Keratinocyte (primary cell): ENCODE results near the gene ADGRF1. TPM values are rescaled to one million over a fixed set of nuclear protein-coding genes. Genes with fewer than 3 reads are reported as not detected.

Experiments
- DNase-seq: peaks from one replicate; pipeline ENCODE4 v3.0.0-alpha.2; 2011; ENCODE audit warnings: low read depth, missing footprints, low spot score
- FAIRE-seq: peaks from 2 replicates; lab custom pipeline; 2011; peaks lifted over from hg19 to GRCh38; lab: Jason Lieb, UNC
- H2AFZ ChIP-seq: 2 replicates; pipeline ENCODE4 v1.6.0; 2012; ENCODE audit warnings: low read length, control low read depth, inconsistent platforms; ENCODE audit not compliant: control insufficient read depth
- H3K27ac ChIP-seq: 2 replicates; pipeline ENCODE4 v1.5.1; 2011; ENCODE audit warnings: low read length; ENCODE audit not compliant: control insufficient read depth, insufficient read depth
- H3K27me3 ChIP-seq: 3 replicates; pipeline ENCODE4 v1.6.0; 2011; ENCODE audit warnings: low read length; ENCODE audit not compliant: control insufficient read depth, insufficient read depth; ENCODE audit errors: extremely low read depth
- H3K36me3 ChIP-seq, 2 experiments: 2 replicates in 1 of 2; 3 replicates in 1 of 2; pipeline ENCODE4 v1.5.1; 2011; ENCODE audit warnings: low read length in 2 of 2, mild to moderate bottlenecking in 1 of 2; ENCODE audit not compliant: control insufficient read depth in 2 of 2, insufficient read depth in 2 of 2; ENCODE audit errors: extremely low read depth in 1 of 2
- H3K4me1 ChIP-seq: 3 replicates; pipeline ENCODE4 v1.5.1; 2011; ENCODE audit warnings: low read length; ENCODE audit not compliant: control insufficient read depth, insufficient read depth; ENCODE audit errors: extremely low read depth
- H3K4me2 ChIP-seq: 3 replicates; pipeline ENCODE4 v1.6.0; 2011; ENCODE audit warnings: low read depth, low read length; ENCODE audit not compliant: control insufficient read depth, insufficient read depth; ENCODE audit errors: extremely low read depth
- H3K4me3 ChIP-seq, 3 experiments: fragments of 200-600 bp in 1 of 3; sonication (generic) in 1 of 3; 2 replicates in 2 of 3; 3 replicates in 1 of 3; pipeline ENCODE4 v1.5.1; 2011 to 2016; ENCODE audit warnings: low read length in 3 of 3, mild to moderate bottlenecking in 3 of 3, control low read depth in 2 of 3, inconsistent platforms in 1 of 3, low read depth in 1 of 3, mixed read lengths in 1 of 3, mixed run types in 1 of 3, moderate library complexity in 1 of 3; ENCODE audit not compliant: control insufficient read depth in 2 of 3, insufficient read depth in 2 of 3; ENCODE audit errors: extremely low read depth in 1 of 3
- H3K79me2 ChIP-seq: 2 replicates; pipeline ENCODE4 v1.6.0; 2012; ENCODE audit warnings: low read length; ENCODE audit not compliant: control insufficient read depth, insufficient read depth
- H3K9ac ChIP-seq: 3 replicates; pipeline ENCODE4 v1.6.0; 2011; ENCODE audit warnings: low read length; ENCODE audit not compliant: control insufficient read depth, insufficient read depth; ENCODE audit errors: extremely low read depth
- H3K9me1 ChIP-seq: 3 replicates; pipeline ENCODE4 v1.6.0; 2011; ENCODE audit warnings: low read length; ENCODE audit not compliant: control insufficient read depth, insufficient read depth; ENCODE audit errors: extremely low read depth
- H3K9me3 ChIP-seq: 2 replicates; pipeline ENCODE4 v1.5.1; 2012; ENCODE audit warnings: low read depth, low read length; ENCODE audit not compliant: control insufficient read depth
- H4K20me1 ChIP-seq: 3 replicates; pipeline ENCODE4 v1.6.0; 2011; ENCODE audit warnings: low read length; ENCODE audit not compliant: control insufficient read depth, insufficient read depth; ENCODE audit errors: extremely low read depth
- CTCF ChIP-seq, 3 experiments: IDR thresholded peaks in 1 of 3; conservative IDR thresholded peaks in 1 of 3; optimal IDR thresholded peaks in 1 of 3; 2 replicates in 2 of 3; 3 replicates in 1 of 3; pipeline versions ENCODE3 to v1.5.1; 2011; ENCODE audit warnings: low read length in 3 of 3, mild to moderate bottlenecking in 3 of 3, moderate library complexity in 2 of 3, control low read depth in 1 of 3, inconsistent platforms in 1 of 3; ENCODE audit not compliant: insufficient read depth in 2 of 3; ENCODE audit errors: extremely low read depth in 1 of 3
- EZH2 ChIP-seq: IDR thresholded peaks from one replicate; pipeline ENCODE4 v1.6.1; 2012; ENCODE audit warnings: inconsistent platforms, mild to moderate bottlenecking, low read length, moderate library complexity
- dilution Hi-C: fragments of 300-500 bp; cut with MboI; formaldehyde crosslinking; loops from one replicate; pipeline ENCODE4 v1.7.0; 2020; ENCODE audit warnings: low sequenced_read_pairs; ENCODE audit not compliant: extremely low pct_ligation_motif_present
- polyA plus RNA-seq, 5 experiments: library from polyadenylated mRNA; depleted of rRNA in 3 of 5; stranded (reverse) in 3 of 5; stranded (forward) in 1 of 5; unstranded in 1 of 5; fragments of >200 nt; gene quantifications; 1 replicate in 1 of 5; 2 replicates in 3 of 5; 3 replicates in 1 of 5; pipeline versions ENCODE4 v1.2.1 to v1.2.3, GENCODE V29; 2011 to 2012; ENCODE audit warnings: missing spikeins in 2 of 5, low read depth in 1 of 5, low replicate concordance in 1 of 5

ADGRF1 gene
- polyA plus RNA-seq, 1 donor (not counting 4 experiments of a cell fraction or from before 2014, with no cell fraction given): 43.9 TPM

DNA sequence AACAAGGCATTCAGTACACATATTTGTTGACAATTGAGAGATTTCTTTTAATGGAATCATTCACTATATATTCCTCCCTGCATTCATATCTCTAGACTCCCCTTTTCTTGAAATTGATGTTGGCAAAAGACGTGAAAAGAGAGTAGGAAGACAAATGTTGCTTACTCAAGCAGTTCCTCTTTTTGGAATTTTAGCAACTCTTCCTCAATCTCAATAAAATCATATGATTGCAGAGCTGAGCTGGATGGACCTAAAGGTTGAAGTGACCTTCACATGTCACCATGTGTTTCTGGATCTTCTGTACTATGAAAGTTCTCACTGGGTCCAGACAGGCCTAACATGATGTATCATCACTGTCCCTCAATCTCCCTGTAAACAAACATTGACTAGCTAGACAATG is 18.6 kb downstream of the ADGRF1 start:
- TF ChIP-seq CTCF (optimal IDR thresholded peaks at IDR 0.05 in 1 of 3, IDR thresholded peaks at IDR 0.05 in 1 of 3, conservative IDR thresholded peaks at IDR 0.05 in 1 of 3; ENCODE audit: extremely low read depth in 1 of 3, insufficient read depth in 2 of 3, low read length in 3 of 3) (no peak), EZH2 (no peak)
- FAIRE-seq: no peak
- dilution Hi-C loops: no loop called here

DNA sequence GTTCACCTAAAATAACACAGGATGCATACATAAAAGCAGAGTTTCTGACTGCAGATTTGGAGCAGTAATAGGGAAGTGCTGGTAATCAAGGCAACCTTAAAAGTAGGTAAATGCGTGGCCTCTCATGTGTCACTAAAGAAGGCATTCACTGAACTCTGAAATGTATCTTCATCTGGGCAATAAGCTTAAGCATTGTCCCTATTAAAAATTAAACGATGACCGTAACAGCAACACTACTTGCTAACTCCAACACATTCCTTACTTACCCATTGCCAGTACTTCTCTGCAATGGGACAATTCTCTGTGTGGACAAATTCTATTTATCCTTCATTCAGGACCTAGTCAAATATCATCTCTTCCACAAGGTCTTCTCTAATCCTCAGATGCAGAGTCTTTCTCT is 19.9 kb downstream of the ADGRF1 start:
- H3K9me1 ChIP-seq: no peaks in the 10 kb centered on the region

More for the DNA sequence above, 18.6 kb downstream of the ADGRF1 start:
- Histone ChIP-seq H3K4me3 (no peak overlapping the region), H3K4me1 (peaks cover 5% of the 10 kb centered on the region), H3K79me2 (no peaks in the 10 kb centered on the region), H3K9ac (no peak overlapping the region), H3K9me3 (no peaks in the 10 kb centered on the region), H3K9me1 (no peaks in the 10 kb centered on the region), H4K20me1 (no peaks in the 10 kb centered on the region), H3K27me3 (no peaks in the 10 kb centered on the region), H3K27ac (no peak overlapping the region), H3K4me2 (no peak overlapping the region), H2AFZ (no peak overlapping the region), H3K36me3 (peaks cover 7 to 13% of the 10 kb centered on the region in 2 experiments)
- no peak for DNase-seq

More for the DNA sequence above, 19.9 kb downstream of the ADGRF1 start:
- peaks cover 6 to 7% of the 10 kb centered on the region in 2 experiments for H3K36me3 ChIP-seq
- H3K4me1 ChIP-seq: peaks cover 1% of the 10 kb centered on the region
- dilution Hi-C loops: no loop called here
- H3K27me3 ChIP-seq: no peaks in the 10 kb centered on the region
- H3K4me3 ChIP-seq: no peak overlapping the region
- no peak for TF ChIP-seq EZH2
- no peak for TF ChIP-seq CTCF (optimal IDR thresholded peaks at IDR 0.05 in 1 of 3, IDR thresholded peaks at IDR 0.05 in 1 of 3, conservative IDR thresholded peaks at IDR 0.05 in 1 of 3; ENCODE audit: extremely low read depth in 1 of 3, insufficient read depth in 2 of 3, low read length in 3 of 3)
- H2AFZ ChIP-seq: no peak overlapping the region
- H3K27ac ChIP-seq: no peak overlapping the region
- no peaks in the 10 kb centered on the region for H3K79me2 ChIP-seq
- FAIRE-seq: no peak
- H3K4me2 ChIP-seq: no peak overlapping the region
- no peak overlapping the region for H3K9ac ChIP-seq
- H3K9me3 ChIP-seq: no peaks in the 10 kb centered on the region
- H4K20me1 ChIP-seq: no peaks in the 10 kb centered on the region
- DNase-seq: no peak
